GM10248 (cell line): Measurements from ENCODE around the gene KLHL29.

Experiments used
- CTCF ChIA-PET: fragments of 300-600 bp; sonication (Branson Sonifier 250); formaldehyde crosslinking; extraction: SDS; loops from one replicate; lab custom pipeline; 2021; ENCODE audit warnings: antibody characterized with exemption; lab: Yijun Ruan, JAX
- POLR2A ChIA-PET: fragments of 350-650 bp; sonication (Branson Sonifier 250); formaldehyde crosslinking; extraction: SDS; loops from one replicate; lab custom pipeline; 2020; ENCODE audit warnings: antibody characterized with exemption; lab: Yijun Ruan, JAX
- DNase-seq: peaks from one replicate; pipeline ENCODE4 v3.0.0; 2012; ENCODE audit errors: extremely low spot score
- TF ChIP-seq, protein P1 (sequence below): IDR thresholded peaks from 2 replicates; pipeline ENCODE4 v1.5.1; 2012; ENCODE audit warnings: mild to moderate bottlenecking, low read depth; ENCODE audit errors: extremely low read depth, missing control alignments, control extremely low read depth

KLHL29 gene

DNA sequence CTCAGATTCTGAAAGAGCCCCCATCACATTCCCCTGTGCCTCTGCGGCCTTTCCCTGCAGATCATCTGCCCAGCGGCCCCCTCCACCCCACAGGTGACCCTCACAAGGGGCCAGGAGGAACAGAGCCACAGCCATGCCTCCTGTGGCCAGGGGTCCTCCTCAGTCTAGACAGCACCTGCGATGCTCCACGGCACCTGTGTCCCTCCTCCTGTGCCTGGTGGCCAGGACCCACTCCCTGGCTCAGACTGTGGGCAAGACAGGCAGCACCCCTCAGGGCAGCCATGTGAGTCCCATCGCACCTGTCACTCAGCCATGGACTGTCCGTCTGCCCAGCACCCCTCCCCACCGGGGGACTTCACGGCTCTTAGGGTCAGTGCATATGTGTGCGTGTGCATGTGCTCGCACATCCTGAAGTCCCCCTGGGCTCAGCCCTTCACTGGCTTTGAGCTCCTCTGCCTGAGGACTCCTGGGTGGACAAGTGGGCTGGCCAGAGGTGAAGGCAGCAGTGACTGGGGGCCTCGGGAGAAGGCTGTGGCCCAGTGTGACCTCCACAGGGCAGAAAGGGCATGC is 304.2 kb downstream of the KLHL29 start:
- no peak for DNase-seq
- ChIA-PET POLR2A (no interaction called here), CTCF (no interaction called here)
- TF ChIP-seq, protein P1, sequence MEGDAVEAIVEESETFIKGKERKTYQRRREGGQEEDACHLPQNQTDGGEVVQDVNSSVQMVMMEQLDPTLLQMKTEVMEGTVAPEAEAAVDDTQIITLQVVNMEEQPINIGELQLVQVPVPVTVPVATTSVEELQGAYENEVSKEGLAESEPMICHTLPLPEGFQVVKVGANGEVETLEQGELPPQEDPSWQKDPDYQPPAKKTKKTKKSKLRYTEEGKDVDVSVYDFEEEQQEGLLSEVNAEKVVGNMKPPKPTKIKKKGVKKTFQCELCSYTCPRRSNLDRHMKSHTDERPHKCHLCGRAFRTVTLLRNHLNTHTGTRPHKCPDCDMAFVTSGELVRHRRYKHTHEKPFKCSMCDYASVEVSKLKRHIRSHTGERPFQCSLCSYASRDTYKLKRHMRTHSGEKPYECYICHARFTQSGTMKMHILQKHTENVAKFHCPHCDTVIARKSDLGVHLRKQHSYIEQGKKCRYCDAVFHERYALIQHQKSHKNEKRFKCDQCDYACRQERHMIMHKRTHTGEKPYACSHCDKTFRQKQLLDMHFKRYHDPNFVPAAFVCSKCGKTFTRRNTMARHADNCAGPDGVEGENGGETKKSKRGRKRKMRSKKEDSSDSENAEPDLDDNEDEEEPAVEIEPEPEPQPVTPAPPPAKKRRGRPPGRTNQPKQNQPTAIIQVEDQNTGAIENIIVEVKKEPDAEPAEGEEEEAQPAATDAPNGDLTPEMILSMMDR = no peak

DNA sequence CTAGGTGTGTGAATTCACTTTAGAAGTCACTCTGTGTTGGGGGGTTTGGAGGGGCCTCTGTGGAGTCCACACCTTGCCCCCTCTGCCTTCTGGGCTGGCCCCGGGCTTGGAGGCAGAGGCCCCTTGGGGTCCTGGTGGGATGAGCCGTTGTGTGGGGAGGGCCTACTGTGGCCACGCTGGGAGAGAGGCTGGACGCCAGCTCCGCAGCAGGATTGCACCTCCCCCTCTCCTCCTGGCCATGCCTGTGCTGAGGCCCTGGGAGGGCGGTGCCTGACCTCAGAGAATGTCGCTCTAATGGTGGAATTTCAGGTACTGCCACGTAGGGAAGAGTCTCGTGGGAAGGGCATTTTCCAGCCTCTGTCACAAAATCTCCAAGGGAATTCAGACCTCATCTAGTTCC is 304.9 kb downstream of the KLHL29 start:
- no peak for DNase-seq

DNA sequence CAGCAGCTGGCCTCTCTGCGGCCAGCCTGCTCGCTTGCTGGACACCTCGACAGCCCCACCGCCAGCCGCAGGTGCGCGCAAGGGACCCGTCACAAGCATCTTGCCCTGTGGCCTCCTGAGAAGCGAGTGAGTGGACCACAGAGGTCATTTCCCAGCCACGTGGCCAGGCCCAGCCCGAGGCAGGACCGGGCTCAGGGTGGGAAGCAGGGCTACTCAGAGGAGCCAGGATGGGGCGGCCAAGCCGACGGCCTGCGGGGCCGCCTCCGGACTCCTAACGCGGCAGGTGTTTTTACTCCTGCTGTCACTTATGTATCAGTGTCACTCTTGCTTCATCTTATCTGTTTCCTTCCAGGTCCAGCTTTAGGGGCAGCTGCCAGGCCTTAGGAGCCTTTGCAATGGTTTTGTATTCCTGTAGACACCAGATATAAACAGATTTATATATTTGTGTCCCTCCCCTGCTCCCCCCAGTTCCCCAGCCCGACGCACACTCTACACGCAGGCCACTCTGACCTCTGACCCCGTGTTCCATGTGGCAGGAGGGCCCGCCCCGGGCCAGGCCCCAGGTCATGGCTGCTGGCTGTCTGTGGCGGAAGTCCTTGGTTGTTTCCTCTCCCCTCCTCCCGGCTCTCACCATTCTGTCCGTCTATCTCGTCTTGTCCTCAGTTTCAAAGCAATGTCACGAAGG is 305.6 kb downstream of the KLHL29 start:
- POLR2A ChIA-PET = no interaction called here
- TF ChIP-seq, protein P1 = no peak

More for the DNA sequence above, 304.9 kb downstream of the KLHL29 start:
- TF ChIP-seq, protein P1 = no peak
- ChIA-PET CTCF (no interaction called here), POLR2A (no interaction called here)

GRCh38 chr2:23691106-23691470 is 306.1 kb downstream of the KLHL29 start:
- DNase-seq = no peak
- TF ChIP-seq, protein P1 = no peak
- ChIA-PET POLR2A (no interaction called here), CTCF (no interaction called here)

More for the DNA sequence above, 305.6 kb downstream of the KLHL29 start:
- no peak for DNase-seq
- CTCF ChIA-PET = no interaction called here

DNA sequence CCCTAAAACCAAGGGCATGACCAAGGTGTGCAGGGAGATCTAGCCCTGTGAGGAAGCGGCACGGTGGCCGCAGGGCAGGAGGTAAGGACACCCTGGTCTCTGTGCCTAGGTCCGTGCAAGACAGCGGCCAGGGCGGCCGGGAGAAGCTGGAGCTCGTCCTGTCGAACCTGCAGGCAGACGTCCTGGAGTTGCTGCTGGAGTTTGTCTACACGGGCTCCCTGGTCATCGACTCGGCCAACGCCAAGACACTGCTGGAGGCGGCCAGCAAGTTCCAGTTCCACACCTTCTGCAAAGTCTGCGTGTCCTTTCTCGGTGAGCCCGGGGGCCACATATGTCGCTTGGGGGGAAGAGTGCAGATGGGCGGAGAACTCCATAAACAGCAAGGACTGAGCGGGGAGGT is 306.6 kb downstream of the KLHL29 start:
- TF ChIP-seq, protein P1 = no peak
- no peak for DNase-seq
- POLR2A ChIA-PET = no interaction called here
- CTCF ChIA-PET = no interaction called here

GRCh38 chr2:23692263-23692662 is 307.3 kb downstream of the KLHL29 start:
- ChIA-PET POLR2A (no interaction called here), CTCF (no interaction called here)
- TF ChIP-seq, protein P1 = no peak
- no peak for DNase-seq
